Keratinocyte (primary cell): ENCODE measurements around the gene CBX2. TPM values are rescaled to one million over a fixed set of nuclear protein-coding genes. Genes with fewer than 3 reads are reported as not detected.

Source experiments
- DNase-seq: peaks from one replicate; pipeline ENCODE4 v3.0.0-alpha.2; 2011; ENCODE audit warnings: low read depth, missing footprints, low spot score
- FAIRE-seq: peaks from 2 replicates; lab custom pipeline; 2011; peaks lifted over from hg19 to GRCh38; lab: Jason Lieb, UNC
- H2AFZ ChIP-seq: 2 replicates; pipeline ENCODE4 v1.6.0; 2012; ENCODE audit warnings: low read length, control low read depth, inconsistent platforms; ENCODE audit not compliant: control insufficient read depth
- H3K27ac ChIP-seq: 2 replicates; pipeline ENCODE4 v1.5.1; 2011; ENCODE audit warnings: low read length; ENCODE audit not compliant: control insufficient read depth, insufficient read depth
- H3K27me3 ChIP-seq: 3 replicates; pipeline ENCODE4 v1.6.0; 2011; ENCODE audit warnings: low read length; ENCODE audit not compliant: control insufficient read depth, insufficient read depth; ENCODE audit errors: extremely low read depth
- H3K36me3 ChIP-seq, 2 experiments: 2 replicates in 1 of 2; 3 replicates in 1 of 2; pipeline ENCODE4 v1.5.1; 2011; ENCODE audit warnings: low read length in 2 of 2, mild to moderate bottlenecking in 1 of 2; ENCODE audit not compliant: control insufficient read depth in 2 of 2, insufficient read depth in 2 of 2; ENCODE audit errors: extremely low read depth in 1 of 2
- H3K4me1 ChIP-seq: 3 replicates; pipeline ENCODE4 v1.5.1; 2011; ENCODE audit warnings: low read length; ENCODE audit not compliant: control insufficient read depth, insufficient read depth; ENCODE audit errors: extremely low read depth
- H3K4me2 ChIP-seq: 3 replicates; pipeline ENCODE4 v1.6.0; 2011; ENCODE audit warnings: low read depth, low read length; ENCODE audit not compliant: control insufficient read depth, insufficient read depth; ENCODE audit errors: extremely low read depth
- H3K4me3 ChIP-seq, 3 experiments: fragments of 200-600 bp in 1 of 3; sonication (generic) in 1 of 3; 2 replicates in 2 of 3; 3 replicates in 1 of 3; pipeline ENCODE4 v1.5.1; 2011 to 2016; ENCODE audit warnings: low read length in 3 of 3, mild to moderate bottlenecking in 3 of 3, control low read depth in 2 of 3, inconsistent platforms in 1 of 3, low read depth in 1 of 3, mixed read lengths in 1 of 3, mixed run types in 1 of 3, moderate library complexity in 1 of 3; ENCODE audit not compliant: control insufficient read depth in 2 of 3, insufficient read depth in 2 of 3; ENCODE audit errors: extremely low read depth in 1 of 3
- H3K79me2 ChIP-seq: 2 replicates; pipeline ENCODE4 v1.6.0; 2012; ENCODE audit warnings: low read length; ENCODE audit not compliant: control insufficient read depth, insufficient read depth
- H3K9ac ChIP-seq: 3 replicates; pipeline ENCODE4 v1.6.0; 2011; ENCODE audit warnings: low read length; ENCODE audit not compliant: control insufficient read depth, insufficient read depth; ENCODE audit errors: extremely low read depth
- H3K9me1 ChIP-seq: 3 replicates; pipeline ENCODE4 v1.6.0; 2011; ENCODE audit warnings: low read length; ENCODE audit not compliant: control insufficient read depth, insufficient read depth; ENCODE audit errors: extremely low read depth
- H3K9me3 ChIP-seq: 2 replicates; pipeline ENCODE4 v1.5.1; 2012; ENCODE audit warnings: low read depth, low read length; ENCODE audit not compliant: control insufficient read depth
- H4K20me1 ChIP-seq: 3 replicates; pipeline ENCODE4 v1.6.0; 2011; ENCODE audit warnings: low read length; ENCODE audit not compliant: control insufficient read depth, insufficient read depth; ENCODE audit errors: extremely low read depth
- EZH2 ChIP-seq: IDR thresholded peaks from one replicate; pipeline ENCODE4 v1.6.1; 2012; ENCODE audit warnings: inconsistent platforms, mild to moderate bottlenecking, low read length, moderate library complexity
- dilution Hi-C: fragments of 300-500 bp; cut with MboI; formaldehyde crosslinking; loops from one replicate; pipeline ENCODE4 v1.7.0; 2020; ENCODE audit warnings: low sequenced_read_pairs; ENCODE audit not compliant: extremely low pct_ligation_motif_present
- polyA plus RNA-seq, 5 experiments: library from polyadenylated mRNA; depleted of rRNA in 3 of 5; stranded (reverse) in 3 of 5; stranded (forward) in 1 of 5; unstranded in 1 of 5; fragments of >200 nt; gene quantifications; 1 replicate in 1 of 5; 2 replicates in 3 of 5; 3 replicates in 1 of 5; pipeline versions ENCODE4 v1.2.1 to v1.2.3, GENCODE V29; 2011 to 2012; ENCODE audit warnings: missing spikeins in 2 of 5, low read depth in 1 of 5, low replicate concordance in 1 of 5
- TF ChIP-seq, protein P1 (sequence below), 3 experiments: IDR thresholded peaks in 1 of 3; conservative IDR thresholded peaks in 1 of 3; optimal IDR thresholded peaks in 1 of 3; 2 replicates in 2 of 3; 3 replicates in 1 of 3; pipeline versions ENCODE3 to v1.5.1; 2011; ENCODE audit warnings: low read length in 3 of 3, mild to moderate bottlenecking in 3 of 3, moderate library complexity in 2 of 3, control low read depth in 1 of 3, inconsistent platforms in 1 of 3; ENCODE audit not compliant: insufficient read depth in 2 of 3; ENCODE audit errors: extremely low read depth in 1 of 3

The CBX2 gene
- polyA plus RNA-seq, 1 donor (not counting 4 experiments of a cell fraction or from before 2014, with no cell fraction given) = 1.7 TPM

GRCh38 chr17:79813297-79814126 lies 35.6 kb downstream of the CBX2 start:
- no peaks in the 10 kb centered on the region for H3K9me3 ChIP-seq
- H2AFZ ChIP-seq = no peak overlapping the region
- no peaks in the 10 kb centered on the region for H3K9me1 ChIP-seq
- H3K9ac ChIP-seq = no peak overlapping the region
- peaks cover 2% of the 10 kb centered on the region for H4K20me1 ChIP-seq
- DNase-seq (no peak), FAIRE-seq (no peak)
- no peaks in the 10 kb centered on the region for H3K79me2 ChIP-seq
- H3K4me1 ChIP-seq = peaks cover 5% of the 10 kb centered on the region
- H3K27ac ChIP-seq = no peak overlapping the region
- no peak overlapping the region for H3K4me2 ChIP-seq
- dilution Hi-C loops = no loop called here
- peak overlapping the region in 1 of 3 experiments; percentile 38 for H3K4me3 ChIP-seq
- peaks cover 89% of the 10 kb centered on the region for H3K27me3 ChIP-seq
- TF ChIP-seq, protein P1, sequence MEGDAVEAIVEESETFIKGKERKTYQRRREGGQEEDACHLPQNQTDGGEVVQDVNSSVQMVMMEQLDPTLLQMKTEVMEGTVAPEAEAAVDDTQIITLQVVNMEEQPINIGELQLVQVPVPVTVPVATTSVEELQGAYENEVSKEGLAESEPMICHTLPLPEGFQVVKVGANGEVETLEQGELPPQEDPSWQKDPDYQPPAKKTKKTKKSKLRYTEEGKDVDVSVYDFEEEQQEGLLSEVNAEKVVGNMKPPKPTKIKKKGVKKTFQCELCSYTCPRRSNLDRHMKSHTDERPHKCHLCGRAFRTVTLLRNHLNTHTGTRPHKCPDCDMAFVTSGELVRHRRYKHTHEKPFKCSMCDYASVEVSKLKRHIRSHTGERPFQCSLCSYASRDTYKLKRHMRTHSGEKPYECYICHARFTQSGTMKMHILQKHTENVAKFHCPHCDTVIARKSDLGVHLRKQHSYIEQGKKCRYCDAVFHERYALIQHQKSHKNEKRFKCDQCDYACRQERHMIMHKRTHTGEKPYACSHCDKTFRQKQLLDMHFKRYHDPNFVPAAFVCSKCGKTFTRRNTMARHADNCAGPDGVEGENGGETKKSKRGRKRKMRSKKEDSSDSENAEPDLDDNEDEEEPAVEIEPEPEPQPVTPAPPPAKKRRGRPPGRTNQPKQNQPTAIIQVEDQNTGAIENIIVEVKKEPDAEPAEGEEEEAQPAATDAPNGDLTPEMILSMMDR (optimal IDR thresholded peaks at IDR 0.05 in 1 of 3, IDR thresholded peaks at IDR 0.05 in 1 of 3, conservative IDR thresholded peaks at IDR 0.05 in 1 of 3; ENCODE audit: extremely low read depth in 1 of 3, insufficient read depth in 2 of 3, low read length in 3 of 3) = no peak
- TF ChIP-seq EZH2 = no peak
- no peaks in the 10 kb centered on the region for H3K36me3 ChIP-seq

DNA sequence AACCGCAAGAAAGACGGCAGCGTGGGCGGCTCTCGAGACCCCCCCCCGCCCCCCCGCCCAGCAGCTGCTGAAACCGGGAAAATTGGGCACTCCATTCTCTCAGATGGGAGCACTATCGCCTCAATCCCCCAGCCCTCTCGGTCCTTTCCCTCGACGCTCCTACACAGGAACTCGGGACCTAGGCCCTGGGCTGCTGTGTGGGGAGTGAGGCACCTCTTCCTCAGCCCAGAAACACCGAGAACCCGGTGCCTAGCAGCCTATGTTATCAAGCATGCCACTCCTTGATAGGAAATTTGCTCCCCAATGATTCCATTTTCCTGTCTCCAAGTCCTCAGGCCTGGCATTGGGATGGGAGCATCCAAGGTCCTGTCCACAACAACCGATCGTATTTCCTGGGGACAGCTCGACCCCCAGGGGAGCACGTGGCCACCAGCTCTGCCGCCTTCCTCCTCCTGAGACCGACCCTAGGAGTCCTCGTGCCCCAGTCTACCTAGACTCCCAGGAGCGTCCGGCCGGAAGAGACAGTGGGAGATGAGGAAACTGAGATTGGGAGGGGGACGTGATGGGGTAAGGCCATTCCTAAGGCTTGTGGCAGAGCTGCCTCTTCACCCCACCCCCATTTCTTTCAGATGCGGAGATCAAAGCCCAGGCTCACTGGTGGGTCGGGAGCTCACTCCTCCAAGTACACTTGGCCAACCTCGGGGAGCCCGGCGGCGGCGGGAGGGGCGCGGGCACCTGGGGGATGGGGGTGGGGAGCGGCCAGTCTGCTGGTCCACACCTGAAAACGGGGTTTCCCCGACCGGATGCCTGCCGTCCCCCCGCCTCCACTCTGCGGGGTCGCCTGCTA lies 36.4 kb downstream of the CBX2 start:
- peaks cover 2% of the 10 kb centered on the region for H4K20me1 ChIP-seq
- H3K9me3 ChIP-seq = no peaks in the 10 kb centered on the region
- no peaks in the 10 kb centered on the region for H3K9me1 ChIP-seq
- H3K4me2 ChIP-seq = peak overlapping the region; percentile 45
- H3K4me3 ChIP-seq = peak overlapping the region in 1 of 3 experiments; percentile 7
- TF ChIP-seq, protein P1 (optimal IDR thresholded peaks at IDR 0.05 in 1 of 3, IDR thresholded peaks at IDR 0.05 in 1 of 3, conservative IDR thresholded peaks at IDR 0.05 in 1 of 3; ENCODE audit: extremely low read depth in 1 of 3, insufficient read depth in 2 of 3, low read length in 3 of 3) = no peak
- peak; percentile 87 for TF ChIP-seq EZH2
- dilution Hi-C loops = no loop called here
- FAIRE-seq (no peak), DNase-seq (no peak)
- H2AFZ ChIP-seq = no peak overlapping the region
- H3K4me1 ChIP-seq = peaks cover 5% of the 10 kb centered on the region
- H3K27me3 ChIP-seq = peaks cover 89% of the 10 kb centered on the region
- H3K9ac ChIP-seq = no peak overlapping the region
- H3K27ac ChIP-seq = no peak overlapping the region
- H3K79me2 ChIP-seq = no peaks in the 10 kb centered on the region
- H3K36me3 ChIP-seq = no peaks in the 10 kb centered on the region
